ENCODE measurements around the gene ZNF226. TPM values are rescaled to one million over a fixed set of nuclear protein-coding genes. Genes with fewer than 3 reads are reported as not detected.

The ZNF226 gene
- total and polyA plus RNA-seq, 9 of the 15 experiments (the other 6 are each of a cell fraction or from before 2014, with no cell fraction given) = 6.2 to 19.4 (median 9.3) TPM

DNA sequence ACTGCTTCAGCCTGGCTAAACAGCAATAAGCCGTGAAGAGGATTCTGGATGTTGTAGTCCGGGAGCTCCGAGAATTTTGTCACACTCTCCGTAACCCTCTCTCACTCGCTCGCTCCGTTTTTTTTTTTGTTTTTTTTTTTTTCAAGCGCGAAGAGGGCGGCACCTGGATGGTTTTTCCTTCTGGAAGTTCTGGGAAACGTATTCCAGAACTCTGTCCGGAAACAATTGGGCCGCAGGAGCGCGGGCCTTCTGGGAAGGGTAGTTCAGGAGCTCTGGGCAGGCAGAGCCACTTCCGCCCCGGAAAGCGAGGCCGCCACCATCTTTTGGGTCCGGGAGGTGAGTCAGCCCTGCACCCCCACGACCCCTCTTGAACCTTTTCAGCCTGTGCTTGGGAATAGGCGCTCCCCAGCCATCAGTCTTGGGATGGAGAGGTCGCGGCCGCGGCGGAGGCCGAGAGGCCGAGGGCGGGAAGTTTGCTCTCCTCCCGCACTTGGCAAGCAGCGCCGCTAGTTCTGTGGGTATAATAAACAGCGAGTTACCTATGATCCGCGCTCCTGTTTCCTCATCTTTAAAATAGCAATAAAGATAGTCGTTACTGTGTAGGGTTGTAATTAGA lies 47.5 kb downstream of the ZNF226 start, which contains the start of gene ZNF227 (continued):
- peak; percentile 37 for TF ChIP-seq POLR2B (IDR thresholded peaks at IDR 0.05; ENCODE audit: low read depth, partially characterized antibody)
- peak; percentile 68 for TF ChIP-seq VEZF1 (CRISPR knock-in tag; IDR thresholded peaks at IDR 0.05)
- peak; percentile 73; the same call in 1 of the 2 replicates for TF ChIP-seq NR2C2 (CRISPR knock-in tag; IDR thresholded peaks at IDR 0.05)
- peak; percentile 97 for TF ChIP-seq NR2C2 (tag; IDR thresholded peaks at IDR 0.05)
- TF ChIP-seq PPARD (CRISPR knock-in tag; IDR thresholded peaks at IDR 0.05) = no peak
- TF ChIP-seq GABPA (tag; conservative IDR thresholded peaks at IDR 0.05; ENCODE audit: low read depth) = peak; percentile 98
- TF ChIP-seq ATF7 (IDR thresholded peaks at IDR 0.05) = peak; percentile 35; the same call in 1 of the 2 replicates
- TF ChIP-seq PHF20 (IDR thresholded peaks at IDR 0.05; ENCODE audit: partially characterized antibody) = peak; percentile 72
- TF ChIP-seq ZNF253 (CRISPR knock-in tag; conservative IDR thresholded peaks at IDR 0.05) = no peak
- peak; percentile 90 for TF ChIP-seq CREB3L1 (IDR thresholded peaks at IDR 0.05; ENCODE audit: borderline replicate concordance, low read depth)
- TF ChIP-seq ZNF197 (CRISPR knock-in tag; IDR thresholded peaks at IDR 0.05; ENCODE audit: low read depth) = no peak
- TF ChIP-seq AFF1 (IDR thresholded peaks at IDR 0.05; ENCODE audit: low read depth in 1 of 2, partially characterized antibody in 2 of 2) = peak in 1 of 2 experiments; percentile 97
- TF ChIP-seq ZNF143 (CRISPR knock-in tag; IDR thresholded peaks at IDR 0.05) = peak; percentile 83
- TF ChIP-seq ATF6 (CRISPR knock-in tag; IDR thresholded peaks at IDR 0.05) = no peak
- TF ChIP-seq RCOR1 (IDR thresholded peaks at IDR 0.05; ENCODE audit: borderline replicate concordance in 1 of 2, low read depth in 2 of 2, low read length in 2 of 2) = peak in 1 of 2 experiments; percentile 24; a peak in 2 of 4 replicates
- TF ChIP-seq, protein P1, sequence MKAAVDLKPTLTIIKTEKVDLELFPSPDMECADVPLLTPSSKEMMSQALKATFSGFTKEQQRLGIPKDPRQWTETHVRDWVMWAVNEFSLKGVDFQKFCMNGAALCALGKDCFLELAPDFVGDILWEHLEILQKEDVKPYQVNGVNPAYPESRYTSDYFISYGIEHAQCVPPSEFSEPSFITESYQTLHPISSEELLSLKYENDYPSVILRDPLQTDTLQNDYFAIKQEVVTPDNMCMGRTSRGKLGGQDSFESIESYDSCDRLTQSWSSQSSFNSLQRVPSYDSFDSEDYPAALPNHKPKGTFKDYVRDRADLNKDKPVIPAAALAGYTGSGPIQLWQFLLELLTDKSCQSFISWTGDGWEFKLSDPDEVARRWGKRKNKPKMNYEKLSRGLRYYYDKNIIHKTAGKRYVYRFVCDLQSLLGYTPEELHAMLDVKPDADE (conservative IDR thresholded peaks at IDR 0.05; ENCODE audit: control insufficient read depth, low read depth, low read length) = peak; percentile 80; the same call in 1 of the 2 replicates
- TF ChIP-seq RB1 (IDR thresholded peaks at IDR 0.05; ENCODE audit: low read depth) = peak; percentile 83
